HUES6 (cell line): ENCODE data around the gene BMPR2.
"Not testable (repeated sequence)": the region's sequence is repeated elsewhere in the genome, so short reads cannot be mapped to it uniquely, and the experiment has no call there.

Experiments
- H3K27ac ChIP-seq: 2 replicates; pipeline ENCODE4 v1.7.0; 2013; ENCODE audit warnings: low read depth, mild to moderate bottlenecking, low read length, inconsistent platforms
- H3K27me3 ChIP-seq: 2 replicates; pipeline ENCODE4 v1.6.1; 2013; ENCODE audit warnings: low read length; ENCODE audit not compliant: control insufficient read depth, insufficient read depth
- H3K36me3 ChIP-seq: 2 replicates; pipeline ENCODE4 v1.6.1; 2013; ENCODE audit warnings: low read length; ENCODE audit not compliant: control insufficient read depth, insufficient read depth
- H3K4me1 ChIP-seq: 2 replicates; pipeline ENCODE4 v1.6.1; 2013; ENCODE audit warnings: low read length; ENCODE audit not compliant: control insufficient read depth, insufficient read depth
- H3K4me3 ChIP-seq: 2 replicates; pipeline ENCODE4 v1.5.1; 2013; ENCODE audit warnings: low read depth, low read length
- H3K9ac ChIP-seq: one replicate; pipeline ENCODE4 v1.6.1; 2013; ENCODE audit warnings: mild to moderate bottlenecking, low read length
- H3K9me3 ChIP-seq: 2 replicates; pipeline ENCODE4 v1.6.1; 2013; ENCODE audit warnings: low read depth, low read length; ENCODE audit not compliant: control insufficient read depth, insufficient read depth

Gene BMPR2

DNA sequence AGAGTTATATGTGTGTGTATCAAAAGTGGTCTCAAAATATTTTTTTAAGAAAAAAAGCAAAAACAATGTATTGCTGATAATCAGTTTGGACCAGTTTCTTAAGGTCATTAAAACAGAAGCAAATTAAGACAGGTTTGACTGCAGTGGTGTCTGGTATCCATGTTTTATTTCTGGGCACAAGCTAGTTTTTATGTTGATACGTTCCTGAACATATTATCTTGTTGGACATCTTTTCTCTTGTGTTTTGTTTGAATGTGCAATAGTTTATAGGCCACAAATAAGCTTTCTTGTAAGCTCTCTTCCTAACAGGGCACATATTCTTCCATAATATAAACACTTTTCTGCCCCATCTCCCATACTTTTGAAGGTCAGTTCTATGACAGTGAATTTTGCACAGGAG, 184.1 kb downstream of the BMPR2 start:
- no peaks in the 10 kb centered on the region for H3K9me3 ChIP-seq
- no peak overlapping the region for H3K27ac ChIP-seq
- no peaks in the 10 kb centered on the region for H3K4me1 ChIP-seq
- no peaks in the 10 kb centered on the region for H3K27me3 ChIP-seq
- no peak overlapping the region for H3K4me3 ChIP-seq
- peaks cover 22% of the 10 kb centered on the region for H3K36me3 ChIP-seq
- no peak overlapping the region for H3K9ac ChIP-seq

- Histone ChIP-seq H3K9ac (no peak overlapping the region), H3K36me3 (peaks cover 9% of the 10 kb centered on the region), H3K27ac (no peak overlapping the region), H3K4me1 (no peaks in the 10 kb centered on the region), H3K9me3 (no peaks in the 10 kb centered on the region), H3K4me3 (no peak overlapping the region), H3K27me3 (no peaks in the 10 kb centered on the region)
These were observed 188.1 kb downstream of the BMPR2 start for GRCh38 chr2:202564226-202564625.

- no peak overlapping the region for H3K9ac ChIP-seq
- peaks cover 3% of the 10 kb centered on the region for H3K36me3 ChIP-seq
- no peak overlapping the region for H3K4me3 ChIP-seq
- no peaks in the 10 kb centered on the region for H3K4me1 ChIP-seq
- H3K9me3 ChIP-seq: no peaks in the 10 kb centered on the region
- H3K27me3 ChIP-seq: no peaks in the 10 kb centered on the region
- H3K27ac ChIP-seq: no peak overlapping the region
These were observed 190.2 kb downstream of the BMPR2 start for GRCh38 chr2:202566286-202566685.

- no peaks in the 10 kb centered on the region for H3K9me3 ChIP-seq
- no peaks in the 10 kb centered on the region for H3K36me3 ChIP-seq
- H3K27ac ChIP-seq: no peak overlapping the region
- H3K4me3 ChIP-seq: no peak overlapping the region
- H3K27me3 ChIP-seq: no peaks in the 10 kb centered on the region
- no peak overlapping the region for H3K9ac ChIP-seq
- no peaks in the 10 kb centered on the region for H3K4me1 ChIP-seq
These were observed 198.4 kb downstream of the BMPR2 start for GRCh38 chr2:202574541-202574940.

DNA sequence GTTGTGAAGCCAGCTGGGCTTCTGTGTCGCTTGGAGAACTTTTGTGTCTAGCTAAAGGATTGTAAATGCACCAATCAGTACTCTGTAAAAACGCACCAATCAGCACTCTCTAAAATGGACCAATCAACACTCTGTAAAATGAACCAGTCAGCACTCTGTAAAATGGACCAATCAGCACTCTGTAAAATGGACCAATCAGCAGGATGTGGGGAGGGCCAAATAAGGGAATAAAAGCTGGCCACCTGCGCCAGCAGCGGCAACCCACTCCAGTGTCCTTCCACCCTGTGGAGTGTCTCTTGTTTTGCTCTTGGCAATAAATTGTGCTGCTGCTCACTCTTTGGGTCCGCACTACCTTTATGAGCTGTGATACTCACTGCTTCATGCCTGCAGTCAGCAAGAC, 199.1 kb downstream of the BMPR2 start:
- not testable (repeated sequence) for H3K27ac ChIP-seq, H3K9me3 ChIP-seq, H3K9ac ChIP-seq, H3K27me3 ChIP-seq, H3K4me1 ChIP-seq, H3K36me3 ChIP-seq, H3K4me3 ChIP-seq

DNA sequence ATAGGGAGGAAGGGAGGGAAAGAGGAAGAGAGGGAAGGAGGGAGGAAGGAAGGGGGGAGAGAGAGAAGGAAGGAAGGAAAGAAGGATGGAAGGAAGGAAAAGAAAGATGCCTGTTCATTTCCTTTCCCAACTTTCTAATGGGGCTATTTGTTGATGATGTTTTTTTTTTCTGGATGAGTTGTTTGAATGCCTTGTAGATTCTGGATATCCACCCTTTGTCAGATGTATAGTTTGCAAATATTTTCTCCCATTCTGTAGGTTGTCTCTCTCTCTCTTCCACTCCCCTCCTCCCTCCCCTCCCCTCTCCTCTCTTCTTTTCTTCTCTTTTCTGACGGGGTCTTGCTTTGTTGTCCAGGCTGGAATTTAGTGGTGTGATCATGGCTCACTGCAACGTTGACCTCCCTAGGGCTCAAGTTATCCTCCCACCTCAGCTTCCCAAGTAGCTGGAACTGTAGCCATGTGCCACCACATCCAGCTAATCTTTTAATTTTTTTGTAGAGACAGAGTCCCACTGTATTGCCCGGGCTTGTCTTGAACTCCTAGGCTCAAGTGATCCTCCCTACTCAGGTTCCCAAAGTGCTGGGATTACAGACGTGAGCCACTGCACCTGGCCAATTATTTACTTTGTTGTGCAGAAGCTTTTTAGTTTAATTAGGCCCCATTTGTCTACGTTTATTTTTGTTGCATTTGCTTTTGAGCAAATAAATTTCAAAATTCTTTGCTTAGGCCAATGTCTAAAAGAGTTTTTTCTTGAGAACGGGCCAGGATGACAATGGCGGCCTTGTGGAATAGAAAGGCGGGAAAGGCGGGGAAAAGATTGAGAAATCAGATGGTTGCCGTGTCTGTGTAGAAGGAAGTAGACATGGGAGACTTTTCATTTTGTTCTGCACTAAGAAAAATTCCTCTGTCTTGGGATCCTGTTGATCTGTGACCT, 201.4 kb downstream of the BMPR2 start:
- Histone ChIP-seq H3K36me3 (no peaks in the 10 kb centered on the region), H3K9me3 (no peaks in the 10 kb centered on the region), H3K27ac (no peak overlapping the region), H3K9ac (no peak overlapping the region), H3K4me1 (no peaks in the 10 kb centered on the region), H3K27me3 (no peaks in the 10 kb centered on the region), H3K4me3 (no peak overlapping the region)

DNA sequence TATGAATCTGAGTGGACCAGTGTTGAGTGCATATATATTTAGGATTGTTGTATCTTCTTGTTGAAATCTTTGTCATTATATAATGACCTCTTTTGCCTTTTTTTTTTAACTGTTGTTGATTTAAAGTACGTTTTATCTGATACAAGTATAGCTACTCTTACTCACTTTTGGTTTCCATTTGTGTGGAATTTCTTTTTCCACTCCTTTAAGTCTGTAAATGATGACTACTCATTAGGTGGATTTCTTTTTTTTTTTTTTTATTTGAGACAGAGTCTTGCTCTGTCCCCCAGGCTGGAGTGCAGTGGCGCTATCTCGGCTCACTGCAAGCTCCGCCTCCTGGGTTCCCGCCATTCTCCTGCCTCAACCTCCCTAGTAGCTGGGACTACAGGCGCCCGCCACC, 206.7 kb downstream of the BMPR2 start:
- H3K36me3 ChIP-seq, H3K27me3 ChIP-seq, H3K4me1 ChIP-seq, H3K27ac ChIP-seq, H3K9ac ChIP-seq, H3K4me3 ChIP-seq, H3K9me3 ChIP-seq: not testable (repeated sequence)

GRCh38 chr2:202583709-202584219, 207.6 kb downstream of the BMPR2 start:
- H3K9ac ChIP-seq: no peak overlapping the region
- no peak overlapping the region for H3K27ac ChIP-seq
- peaks cover under 1% of the 10 kb centered on the region; the same call in 1 of the 2 replicates for H3K4me1 ChIP-seq
- H3K4me3 ChIP-seq: no peak overlapping the region
- no peaks in the 10 kb centered on the region for H3K9me3 ChIP-seq
- H3K36me3 ChIP-seq: no peaks in the 10 kb centered on the region
- H3K27me3 ChIP-seq: no peaks in the 10 kb centered on the region

GRCh38 chr2:202588647-202589581, 212.8 kb downstream of the BMPR2 start:
- H3K27me3 ChIP-seq: no peaks in the 10 kb centered on the region
- H3K4me1 ChIP-seq: peaks cover 10% of the 10 kb centered on the region
- no peak overlapping the region for H3K27ac ChIP-seq
- no peaks in the 10 kb centered on the region for H3K9me3 ChIP-seq
- H3K36me3 ChIP-seq: no peaks in the 10 kb centered on the region
- no peak overlapping the region for H3K4me3 ChIP-seq
- no peak overlapping the region for H3K9ac ChIP-seq

DNA sequence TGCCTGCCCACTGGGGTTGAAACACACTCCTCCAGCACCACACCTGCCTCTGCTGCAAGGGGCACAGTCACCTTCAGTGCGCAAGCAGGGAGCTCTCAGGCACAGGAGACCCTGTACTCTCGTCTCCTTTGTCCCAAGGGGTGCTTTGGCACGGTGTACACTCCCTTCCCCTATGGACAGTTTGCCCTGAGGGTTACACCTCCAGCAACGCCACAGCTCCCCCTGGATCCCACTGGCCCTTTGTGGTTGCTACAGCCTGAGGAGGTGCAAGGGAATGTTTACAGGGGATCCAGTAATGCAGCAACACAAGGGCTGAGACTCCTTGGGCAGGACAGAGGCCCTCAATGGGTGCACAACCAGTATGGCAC, 213.4 kb downstream of the BMPR2 start:
- no peak overlapping the region for H3K27ac ChIP-seq
- no peak overlapping the region for H3K4me3 ChIP-seq

DNA sequence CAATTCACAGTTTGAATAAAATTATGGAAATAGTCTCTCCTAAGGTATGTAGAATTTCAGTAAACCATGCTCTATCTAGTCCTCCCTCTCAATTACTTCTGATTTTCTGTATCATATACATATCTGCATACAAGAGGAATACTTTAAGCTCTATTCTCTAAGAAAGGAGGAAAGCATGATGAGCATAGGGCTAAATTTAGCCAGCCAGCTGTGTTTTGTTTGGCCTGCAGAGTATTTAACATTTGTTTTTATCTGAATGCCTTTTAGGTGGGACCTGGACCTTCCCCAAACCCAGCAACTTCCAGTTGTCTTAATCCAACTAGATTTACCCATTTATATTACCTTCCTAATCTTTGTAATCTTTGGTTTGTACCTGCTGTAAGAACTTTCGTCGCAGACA, 216.4 kb downstream of the BMPR2 start:
- Histone ChIP-seq H3K36me3 (no peaks in the 10 kb centered on the region), H3K9ac (no peak overlapping the region), H3K4me3 (no peak overlapping the region), H3K9me3 (no peaks in the 10 kb centered on the region), H3K27ac (no peak overlapping the region), H3K4me1 (peaks cover 10% of the 10 kb centered on the region), H3K27me3 (no peaks in the 10 kb centered on the region)

More for the DNA sequence above, 213.4 kb downstream of the BMPR2 start:
- H3K27me3 ChIP-seq: no peaks in the 10 kb centered on the region
- H3K36me3 ChIP-seq: no peaks in the 10 kb centered on the region
- no peaks in the 10 kb centered on the region for H3K9me3 ChIP-seq
- peaks cover 10% of the 10 kb centered on the region for H3K4me1 ChIP-seq
- no peak overlapping the region for H3K9ac ChIP-seq
